Ramos (cell line): ENCODE data around the gene DNER.
"Not testable (repeated sequence)": the region's sequence is repeated elsewhere in the genome, so short reads cannot be mapped to it uniquely, and the experiment has no call there.

Source experiments
- in situ Hi-C: fragments of 300-500 bp; cut with MboI; formaldehyde crosslinking; loops from one replicate; pipeline ENCODE4 v1.14.3; 2022; ENCODE audit warnings: low sequenced_read_pairs; ENCODE audit not compliant: unreplicated experiment

Gene DNER

DNA sequence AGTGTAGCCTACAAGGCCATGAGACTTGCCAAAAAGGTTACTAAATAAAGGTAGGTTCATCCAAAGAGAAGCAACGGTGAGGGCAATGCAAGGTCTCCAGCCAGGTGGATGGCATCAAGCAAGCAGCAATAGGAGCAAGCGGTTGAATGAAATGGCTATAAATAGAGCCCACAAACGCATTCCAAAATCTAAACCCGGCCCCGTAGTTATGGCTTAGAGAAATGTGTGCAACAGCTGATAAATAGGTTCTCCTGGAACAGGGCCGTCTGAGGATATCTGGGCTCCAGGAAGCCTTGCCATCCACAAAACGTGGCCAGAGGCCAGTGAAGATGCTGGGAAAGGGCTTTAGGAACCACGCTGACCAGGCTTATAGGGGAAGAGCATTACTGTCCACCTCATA, 297.2 kb downstream of the DNER start:
- in situ Hi-C loops = no loop called here

DNA sequence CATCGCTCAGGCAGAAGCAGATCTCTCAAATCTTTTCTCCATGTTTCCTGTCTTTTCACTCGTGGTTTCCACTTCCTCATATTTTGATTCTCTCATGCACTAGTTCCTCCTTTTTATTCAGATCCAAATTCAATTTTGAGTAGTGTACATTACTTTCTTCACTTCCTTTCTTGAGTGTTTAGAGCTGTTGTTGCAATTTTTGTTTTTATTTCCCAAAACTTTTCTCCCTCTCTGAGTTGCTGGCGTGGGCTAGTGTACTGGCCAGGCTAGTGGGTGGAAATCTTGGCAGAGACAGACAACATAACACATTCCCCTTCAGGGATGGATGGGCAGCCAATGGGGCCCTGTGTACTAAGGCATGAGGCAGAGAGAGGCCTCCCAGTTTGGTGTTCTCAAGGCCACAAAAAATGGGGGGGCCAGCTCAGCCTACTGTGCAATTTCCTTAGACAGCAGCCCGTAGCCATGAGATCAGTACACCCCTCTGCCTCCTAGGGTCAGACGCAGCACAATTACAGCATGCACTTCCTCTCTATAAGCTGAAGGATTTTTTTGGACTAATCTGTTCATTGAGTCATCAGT, 298.1 kb downstream of the DNER start:
- in situ Hi-C loops = no loop called here

DNA sequence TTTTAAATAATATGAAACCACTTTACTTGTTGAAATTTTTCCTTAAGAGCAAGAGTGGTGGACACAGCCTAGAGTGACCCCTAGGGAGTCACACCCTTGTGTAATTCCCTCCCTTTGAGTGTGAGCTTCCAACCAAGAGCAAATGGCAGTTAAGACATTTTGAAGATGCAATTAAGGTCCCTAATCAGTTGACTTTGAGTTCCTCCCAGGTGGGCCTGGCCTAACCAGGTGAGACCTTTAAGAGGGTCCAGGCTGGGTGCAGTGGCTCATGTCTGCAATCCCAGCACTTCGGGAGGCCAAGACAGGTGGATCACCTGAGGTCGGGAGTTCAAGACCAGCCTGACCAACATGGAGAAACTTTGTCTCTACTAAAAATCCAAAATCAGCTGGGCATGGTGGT, 299.7 kb downstream of the DNER start:
- in situ Hi-C loops = no loop called here

DNA sequence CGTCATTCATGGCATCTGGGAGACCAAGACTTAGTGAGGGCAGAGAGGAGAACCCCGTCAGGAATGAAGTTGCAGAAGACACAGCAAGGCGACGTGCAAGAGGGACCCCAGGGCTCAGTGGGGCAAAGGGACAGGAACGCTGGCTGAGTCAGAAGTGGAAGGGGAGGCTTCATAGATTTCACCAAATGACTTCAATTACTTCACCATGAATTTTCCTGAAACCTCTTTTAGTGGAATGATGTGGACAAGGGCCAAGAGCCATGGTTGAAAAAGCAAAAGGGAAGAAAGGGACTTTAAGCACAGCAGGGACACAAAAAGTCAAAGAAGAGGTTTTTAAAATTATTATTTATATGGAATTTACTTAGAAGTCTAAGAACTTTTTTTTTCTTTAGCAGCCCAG, 301.7 kb downstream of the DNER start:
- in situ Hi-C loops = no loop called here

DNA sequence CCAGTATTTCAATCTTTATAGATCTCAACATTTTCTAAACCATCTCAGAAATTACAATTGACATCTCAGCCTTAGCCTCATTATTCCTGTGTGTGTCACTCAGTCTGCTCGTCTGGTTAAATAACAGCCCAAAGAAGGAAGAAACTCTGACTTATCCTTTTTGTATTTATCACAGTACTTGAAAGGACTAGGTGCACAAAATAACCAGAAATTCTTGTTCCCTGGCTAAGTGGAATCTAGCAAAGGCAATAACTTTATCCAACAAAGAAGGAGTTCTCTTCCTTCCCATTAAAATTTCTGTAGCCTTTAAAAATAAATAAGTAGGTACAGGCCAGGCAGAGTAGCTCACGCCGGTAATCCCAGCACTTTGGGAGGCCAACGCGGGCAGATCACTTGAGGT, 303.4 kb downstream of the DNER start:
- in situ Hi-C loops = no loop called here

DNA sequence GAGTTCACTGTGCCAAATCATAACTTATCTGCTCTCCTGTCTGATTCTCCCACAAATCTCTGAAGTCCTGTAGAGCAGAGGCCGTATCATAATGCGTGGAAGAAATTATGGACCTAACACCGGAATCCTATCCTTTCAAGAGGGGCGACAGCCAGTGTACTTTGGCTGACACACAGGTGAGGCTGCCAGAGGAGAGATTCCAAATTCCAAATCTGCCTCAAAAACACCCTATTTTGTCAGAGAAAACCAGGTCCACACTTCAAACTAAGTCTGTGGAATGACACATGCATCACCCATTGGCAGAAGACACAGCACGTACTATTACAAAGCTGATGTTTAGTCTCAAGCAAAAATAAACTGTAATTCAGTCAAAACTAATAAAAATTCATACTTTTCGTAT, 304.1 kb downstream of the DNER start:
- in situ Hi-C loops = no loop called here

DNA sequence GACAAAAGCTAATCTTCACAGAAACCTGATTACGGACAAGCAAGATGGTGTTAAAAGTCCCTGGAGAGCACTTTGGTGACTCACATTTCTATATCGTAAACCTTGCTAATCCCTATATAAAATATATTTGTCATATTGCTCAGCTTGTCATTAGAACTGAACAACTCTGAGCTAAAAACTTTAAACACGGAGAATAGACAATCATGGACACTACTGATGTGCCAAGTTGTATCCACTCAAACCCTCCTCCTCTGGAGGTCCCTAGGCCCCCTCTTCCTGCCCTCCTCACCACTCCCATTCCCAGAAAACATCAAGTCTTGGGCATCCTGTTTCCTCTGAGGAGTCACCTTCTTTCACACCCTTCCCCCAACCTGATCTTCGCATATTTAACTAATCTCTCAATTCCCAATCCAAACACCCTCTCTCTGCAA, 304.6 kb downstream of the DNER start:
- in situ Hi-C loops = no loop called here

DNA sequence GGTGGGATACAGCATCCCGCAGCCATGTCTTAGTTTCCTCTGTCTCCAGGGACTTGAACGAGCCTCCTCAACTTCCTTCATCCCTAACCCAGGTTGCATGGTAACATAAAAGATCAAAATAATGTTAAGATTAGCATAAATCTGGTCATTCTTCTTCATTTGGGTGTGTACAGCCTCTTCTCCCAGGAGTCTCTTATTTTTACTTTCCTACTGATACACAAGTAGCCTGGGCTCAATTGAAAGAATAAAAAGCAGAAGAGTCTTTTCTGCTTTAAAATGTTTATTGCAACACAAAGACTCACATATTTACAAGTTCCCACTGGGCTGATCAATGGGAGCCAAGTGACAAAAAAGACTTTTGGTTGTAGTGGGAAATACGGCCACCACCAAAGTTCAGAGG, 305.4 kb downstream of the DNER start:
- in situ Hi-C loops = no loop called here

DNA sequence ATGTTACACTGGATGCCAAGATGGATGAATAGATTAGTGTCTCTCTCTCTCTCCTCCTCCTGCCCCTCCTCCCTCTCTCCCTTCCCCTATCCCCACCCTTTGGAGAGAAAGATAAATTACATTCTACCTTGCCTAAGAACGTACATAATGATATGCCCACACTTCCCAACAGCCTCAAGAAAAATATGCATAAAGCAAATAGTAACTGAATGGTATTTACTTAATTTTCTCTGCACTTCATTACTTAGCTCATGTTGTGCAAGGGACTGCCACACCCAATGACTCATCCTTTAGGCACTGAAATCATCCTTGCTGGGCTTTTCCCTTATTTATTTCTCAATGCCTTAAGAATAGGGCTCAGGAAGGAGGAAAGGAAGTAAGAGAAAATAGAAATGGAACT, 306.0 kb downstream of the DNER start:
- in situ Hi-C loops = no loop called here

DNA sequence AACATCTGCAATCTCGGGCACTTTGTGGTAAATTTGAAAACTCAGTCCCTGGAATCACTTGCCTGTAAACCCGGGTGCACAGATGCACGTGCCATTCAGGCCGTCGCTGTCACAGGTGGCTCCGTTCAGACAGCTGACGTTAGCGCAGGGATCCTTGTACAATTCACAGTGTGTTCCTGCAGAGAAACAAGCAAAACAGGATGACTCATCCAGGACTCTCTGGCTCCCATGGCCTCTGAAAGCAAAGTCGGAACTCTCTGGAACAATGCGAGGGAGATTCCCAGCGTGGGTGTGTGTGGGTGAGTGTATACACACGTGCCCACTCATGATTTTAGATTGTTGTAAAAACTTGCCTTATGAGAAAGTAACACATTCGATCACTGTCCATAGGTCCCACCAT, 307.2 kb downstream of the DNER start:
- in situ Hi-C loops = no loop called here

DNA sequence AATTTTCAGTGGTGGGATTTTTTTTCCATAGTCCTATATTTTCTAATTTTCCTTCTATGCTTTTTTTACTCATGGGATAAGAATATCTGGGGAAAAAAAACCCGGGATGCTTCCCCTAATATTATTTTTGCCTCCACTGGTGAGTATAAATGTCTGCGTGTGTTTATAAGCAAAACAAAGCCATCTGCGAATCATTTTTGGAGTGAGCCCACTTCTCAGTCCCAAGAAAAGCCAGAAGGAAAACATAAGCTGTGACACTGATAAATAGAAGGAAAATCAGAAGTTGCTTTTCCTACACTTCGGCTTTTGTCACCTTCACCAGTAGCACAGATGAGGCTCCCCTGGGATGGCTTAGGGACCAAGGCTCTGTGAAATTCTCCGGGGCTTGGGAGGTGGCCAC, 308.6 kb downstream of the DNER start:
- in situ Hi-C loops = no loop called here

DNA sequence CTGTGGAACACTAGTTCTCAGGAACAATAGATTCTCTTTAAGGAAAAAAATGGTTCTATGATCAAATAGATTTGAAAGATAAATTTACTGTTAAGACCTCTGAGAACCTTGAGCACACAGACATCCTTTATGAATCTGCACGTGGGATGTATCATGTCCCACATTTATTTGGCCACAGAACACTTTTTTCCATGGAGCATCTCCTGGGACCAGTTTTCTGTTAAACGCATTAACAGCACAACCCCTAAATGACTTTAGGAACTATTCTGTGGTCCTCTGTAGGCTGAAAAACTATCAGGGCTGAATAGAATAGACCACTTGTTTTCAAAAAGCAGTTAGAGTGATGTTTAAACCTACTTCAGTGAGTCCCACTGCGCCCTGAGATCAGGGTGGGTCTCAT, 311.1 kb downstream of the DNER start:
- in situ Hi-C loops = no loop called here

DNA sequence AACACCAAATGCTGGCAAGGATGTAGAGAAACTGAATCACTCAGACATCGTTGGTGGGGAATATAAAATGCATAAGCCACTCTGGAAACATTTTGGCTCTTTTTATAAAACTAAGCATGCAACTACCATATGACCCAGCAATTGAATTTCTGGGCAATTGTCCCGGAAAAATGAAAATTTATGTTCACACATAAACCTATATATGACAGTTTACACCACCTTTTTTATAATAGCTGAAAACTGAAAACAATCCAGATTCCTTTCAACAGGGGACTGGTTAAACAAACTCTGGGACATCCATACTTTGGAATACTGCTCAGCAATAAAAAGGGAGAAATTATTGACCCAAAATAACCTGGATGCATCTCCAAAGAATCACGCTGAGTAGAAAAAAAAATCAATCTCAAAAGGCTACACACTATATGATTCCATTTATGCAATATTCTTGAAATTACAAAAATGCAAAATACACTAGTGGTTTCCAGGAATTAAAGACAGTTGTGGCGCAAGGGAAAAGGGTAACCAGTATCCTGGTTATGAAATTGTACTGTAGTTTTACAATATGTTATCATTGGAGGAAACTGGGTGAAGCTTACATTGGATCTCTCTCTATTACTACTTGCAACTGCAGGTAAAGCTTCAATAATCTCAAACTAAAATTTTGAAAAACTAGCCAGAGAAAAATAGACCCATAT, 313.0 kb downstream of the DNER start:
- in situ Hi-C loops = no loop called here

DNA sequence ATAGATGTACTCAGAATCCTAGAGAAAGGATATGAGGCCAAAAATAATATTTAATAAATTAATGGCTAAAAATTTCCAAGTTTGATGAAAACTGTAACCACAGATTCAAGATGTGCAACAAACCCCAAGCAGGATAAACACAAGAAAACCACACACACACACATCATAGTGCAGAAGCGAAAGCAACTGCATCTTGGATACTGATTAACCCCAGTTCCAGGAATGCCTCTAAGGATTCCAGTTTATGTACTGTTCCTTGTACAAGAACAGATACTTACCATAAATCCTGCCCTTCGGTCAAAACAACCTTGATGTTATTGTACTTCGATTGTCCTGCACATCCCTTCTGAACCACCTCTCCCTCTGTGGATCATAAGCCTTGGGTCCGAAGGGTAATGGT, 320.4 kb downstream of the DNER start:
- in situ Hi-C loops = no loop called here

DNA sequence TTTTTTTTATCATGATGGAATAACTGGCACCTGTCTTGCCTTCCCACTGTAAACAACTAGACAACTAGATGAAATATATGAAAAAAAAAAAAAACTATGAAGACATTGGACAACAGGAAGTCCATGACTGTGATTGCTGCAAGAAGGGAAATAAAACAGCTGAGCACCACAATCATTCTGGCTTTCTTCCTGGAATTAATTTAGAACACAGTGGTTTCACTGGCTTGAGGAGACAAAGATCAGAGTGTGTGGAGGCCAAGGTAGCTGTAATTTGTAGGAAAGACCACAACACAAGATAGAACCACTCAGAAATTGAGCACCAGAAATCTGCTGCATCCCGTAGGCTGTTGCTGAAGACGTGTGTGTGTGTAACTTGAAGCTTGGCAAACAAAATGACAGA, 322.2 kb downstream of the DNER start:
- in situ Hi-C loops = no loop called here

DNA sequence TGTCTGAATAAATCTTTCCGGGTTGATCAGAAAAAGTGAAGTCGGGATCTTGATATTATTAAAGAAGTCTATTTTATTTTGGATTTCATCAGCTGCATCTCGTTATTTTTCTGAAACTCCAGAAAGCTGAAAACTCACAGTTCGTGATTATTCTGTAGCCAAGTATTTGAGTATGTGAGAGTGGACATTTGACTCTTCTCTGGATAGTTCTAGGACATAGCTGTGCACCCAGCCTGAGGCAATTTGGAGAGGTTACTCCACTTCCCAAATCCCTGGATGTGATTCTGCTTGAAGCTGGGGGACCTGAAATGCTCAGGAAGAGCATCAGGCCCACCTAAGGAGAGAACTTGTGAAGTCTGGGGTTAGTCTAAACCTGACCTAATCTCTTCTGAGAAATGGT, 325.6 kb downstream of the DNER start:
- in situ Hi-C loops = no loop called here

DNA sequence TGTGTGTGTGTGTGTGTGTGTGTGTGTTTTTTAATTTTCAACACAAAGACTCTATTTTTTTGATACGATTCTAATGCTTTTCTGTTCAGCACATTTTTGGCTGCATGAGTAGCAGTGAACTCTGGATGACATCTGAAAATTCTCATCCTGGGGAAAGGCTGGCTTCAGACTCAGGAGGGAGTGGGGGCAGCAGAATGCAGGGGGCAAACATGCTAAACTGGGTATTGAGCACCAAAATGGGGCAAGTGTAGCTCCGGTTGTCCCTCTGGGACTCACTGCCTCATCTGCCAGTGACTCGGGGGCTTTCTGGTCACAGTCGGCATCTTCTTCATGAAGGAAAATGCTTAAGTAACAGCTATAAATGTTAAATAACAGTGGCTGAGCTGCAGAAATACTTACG, 326.5 kb downstream of the DNER start:
- in situ Hi-C loops = no loop called here

DNA sequence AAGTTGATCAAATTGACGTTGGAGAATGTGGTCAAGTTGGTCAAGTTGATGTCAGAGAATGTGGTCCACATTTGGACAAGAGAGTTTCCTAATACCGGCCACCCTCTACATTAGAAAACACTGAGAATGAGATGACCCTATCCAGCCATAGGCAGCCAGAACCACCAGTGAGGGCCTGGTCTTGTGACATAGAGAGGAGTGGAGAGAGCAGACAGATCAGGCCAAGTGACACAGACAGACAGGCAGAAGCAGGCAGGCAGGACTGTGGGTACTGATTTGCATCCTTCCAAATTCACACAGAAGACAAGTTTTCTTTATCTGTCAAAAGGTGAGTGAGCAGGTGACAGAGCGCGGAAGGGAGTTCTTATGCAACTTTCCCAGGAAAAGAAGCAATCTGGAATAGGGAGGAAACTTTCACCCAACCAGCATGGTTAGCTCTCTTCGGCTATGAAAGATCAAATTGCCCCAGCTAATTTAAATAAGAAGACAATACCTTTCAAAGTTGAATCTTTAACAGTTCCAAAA, 334.2 kb downstream of the DNER start:
- in situ Hi-C loops = no loop called here

DNA sequence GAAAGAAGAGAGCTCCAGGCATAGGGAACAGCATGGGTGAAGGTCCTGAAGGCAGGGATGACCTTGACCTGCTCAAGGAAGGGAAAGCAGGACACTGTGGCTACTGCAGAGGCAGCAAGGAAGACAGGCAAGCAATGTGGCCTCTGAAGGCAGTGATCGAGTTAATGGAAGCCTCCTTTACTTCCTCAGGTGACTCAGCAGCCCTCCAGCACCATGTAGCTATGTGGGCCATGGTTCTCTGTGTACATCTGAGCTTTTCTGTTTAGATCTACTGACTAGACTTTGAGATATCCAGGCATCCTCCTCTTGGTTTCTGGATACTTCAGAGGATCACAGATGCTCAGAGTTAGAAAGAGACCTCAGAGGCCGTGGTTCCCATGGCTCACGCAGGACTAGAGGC, 336.0 kb downstream of the DNER start:
- in situ Hi-C loops = no loop called here

DNA sequence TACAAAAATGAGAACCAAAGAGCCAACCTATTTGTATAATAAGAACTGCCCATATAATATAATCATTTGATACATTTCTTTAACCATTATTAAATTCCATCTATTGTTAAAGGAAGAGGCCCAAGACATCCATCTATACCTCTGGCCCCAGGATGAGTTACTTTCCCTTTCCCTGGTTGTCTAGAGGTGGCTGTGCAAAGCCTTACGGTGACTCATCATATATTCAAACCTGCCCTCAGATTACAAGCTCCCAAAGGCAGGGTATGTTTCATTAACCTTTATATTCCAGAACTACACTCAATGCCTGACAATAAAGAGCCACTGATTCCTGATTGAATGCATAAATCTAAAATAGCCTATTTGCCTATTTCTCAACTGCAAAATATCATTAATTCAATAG, 337.5 kb downstream of the DNER start:
- in situ Hi-C loops = no loop called here

DNA sequence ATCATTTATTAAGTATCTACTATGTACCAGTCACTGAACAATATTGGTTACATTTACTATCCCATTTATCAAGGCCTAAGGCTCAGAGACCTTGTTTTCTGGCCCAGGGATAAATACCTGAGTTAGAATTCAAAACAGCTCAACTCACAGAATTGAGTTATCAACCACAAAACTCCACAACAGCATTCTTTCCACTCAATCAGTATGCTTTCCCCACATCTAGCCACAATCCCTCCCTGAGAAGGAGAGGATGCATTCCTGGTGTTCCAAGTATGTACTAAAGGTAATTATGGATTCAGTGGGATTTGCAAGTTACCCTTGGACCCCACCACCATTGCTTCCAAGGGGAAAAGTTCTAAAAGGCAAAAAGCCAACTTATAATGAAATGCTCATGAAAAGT, 339.1 kb downstream of the DNER start:
- in situ Hi-C loops = no loop called here

DNA sequence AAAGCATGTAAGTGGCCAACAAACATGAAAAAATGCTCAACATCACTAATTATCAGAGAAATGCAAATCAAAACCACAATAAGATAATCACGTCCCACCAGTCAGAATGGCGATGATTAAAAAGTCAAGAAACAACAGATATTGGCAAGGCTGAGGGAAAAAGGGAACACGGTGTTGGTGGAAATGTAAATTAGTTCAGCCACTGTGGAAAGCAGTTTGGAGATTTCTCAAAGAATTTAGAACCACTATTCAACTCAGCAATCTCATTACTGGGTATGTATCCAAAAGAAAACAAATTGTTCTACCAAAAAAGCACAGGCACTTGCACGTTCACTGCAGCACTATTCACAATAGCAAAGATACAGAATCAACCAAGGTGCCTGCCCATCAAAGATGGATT, 341.0 kb downstream of the DNER start:
- in situ Hi-C loops = not testable (repeated sequence)
